ENCODE measurements around the gene FAM131B. TPM values are rescaled to one million over a fixed set of nuclear protein-coding genes. Genes with fewer than 3 reads are reported as not detected.

The FAM131B gene
- total and polyA plus RNA-seq, 2 of the 8 experiments (the other 6 are each of a cell fraction or from before 2014, with no cell fraction given), result 23.1 to 38.2 TPM

GRCh38 chr7:143346018-143346417, 16.5 kb downstream of the FAM131B start (continued):
- TF ChIP-seq, protein P1, sequence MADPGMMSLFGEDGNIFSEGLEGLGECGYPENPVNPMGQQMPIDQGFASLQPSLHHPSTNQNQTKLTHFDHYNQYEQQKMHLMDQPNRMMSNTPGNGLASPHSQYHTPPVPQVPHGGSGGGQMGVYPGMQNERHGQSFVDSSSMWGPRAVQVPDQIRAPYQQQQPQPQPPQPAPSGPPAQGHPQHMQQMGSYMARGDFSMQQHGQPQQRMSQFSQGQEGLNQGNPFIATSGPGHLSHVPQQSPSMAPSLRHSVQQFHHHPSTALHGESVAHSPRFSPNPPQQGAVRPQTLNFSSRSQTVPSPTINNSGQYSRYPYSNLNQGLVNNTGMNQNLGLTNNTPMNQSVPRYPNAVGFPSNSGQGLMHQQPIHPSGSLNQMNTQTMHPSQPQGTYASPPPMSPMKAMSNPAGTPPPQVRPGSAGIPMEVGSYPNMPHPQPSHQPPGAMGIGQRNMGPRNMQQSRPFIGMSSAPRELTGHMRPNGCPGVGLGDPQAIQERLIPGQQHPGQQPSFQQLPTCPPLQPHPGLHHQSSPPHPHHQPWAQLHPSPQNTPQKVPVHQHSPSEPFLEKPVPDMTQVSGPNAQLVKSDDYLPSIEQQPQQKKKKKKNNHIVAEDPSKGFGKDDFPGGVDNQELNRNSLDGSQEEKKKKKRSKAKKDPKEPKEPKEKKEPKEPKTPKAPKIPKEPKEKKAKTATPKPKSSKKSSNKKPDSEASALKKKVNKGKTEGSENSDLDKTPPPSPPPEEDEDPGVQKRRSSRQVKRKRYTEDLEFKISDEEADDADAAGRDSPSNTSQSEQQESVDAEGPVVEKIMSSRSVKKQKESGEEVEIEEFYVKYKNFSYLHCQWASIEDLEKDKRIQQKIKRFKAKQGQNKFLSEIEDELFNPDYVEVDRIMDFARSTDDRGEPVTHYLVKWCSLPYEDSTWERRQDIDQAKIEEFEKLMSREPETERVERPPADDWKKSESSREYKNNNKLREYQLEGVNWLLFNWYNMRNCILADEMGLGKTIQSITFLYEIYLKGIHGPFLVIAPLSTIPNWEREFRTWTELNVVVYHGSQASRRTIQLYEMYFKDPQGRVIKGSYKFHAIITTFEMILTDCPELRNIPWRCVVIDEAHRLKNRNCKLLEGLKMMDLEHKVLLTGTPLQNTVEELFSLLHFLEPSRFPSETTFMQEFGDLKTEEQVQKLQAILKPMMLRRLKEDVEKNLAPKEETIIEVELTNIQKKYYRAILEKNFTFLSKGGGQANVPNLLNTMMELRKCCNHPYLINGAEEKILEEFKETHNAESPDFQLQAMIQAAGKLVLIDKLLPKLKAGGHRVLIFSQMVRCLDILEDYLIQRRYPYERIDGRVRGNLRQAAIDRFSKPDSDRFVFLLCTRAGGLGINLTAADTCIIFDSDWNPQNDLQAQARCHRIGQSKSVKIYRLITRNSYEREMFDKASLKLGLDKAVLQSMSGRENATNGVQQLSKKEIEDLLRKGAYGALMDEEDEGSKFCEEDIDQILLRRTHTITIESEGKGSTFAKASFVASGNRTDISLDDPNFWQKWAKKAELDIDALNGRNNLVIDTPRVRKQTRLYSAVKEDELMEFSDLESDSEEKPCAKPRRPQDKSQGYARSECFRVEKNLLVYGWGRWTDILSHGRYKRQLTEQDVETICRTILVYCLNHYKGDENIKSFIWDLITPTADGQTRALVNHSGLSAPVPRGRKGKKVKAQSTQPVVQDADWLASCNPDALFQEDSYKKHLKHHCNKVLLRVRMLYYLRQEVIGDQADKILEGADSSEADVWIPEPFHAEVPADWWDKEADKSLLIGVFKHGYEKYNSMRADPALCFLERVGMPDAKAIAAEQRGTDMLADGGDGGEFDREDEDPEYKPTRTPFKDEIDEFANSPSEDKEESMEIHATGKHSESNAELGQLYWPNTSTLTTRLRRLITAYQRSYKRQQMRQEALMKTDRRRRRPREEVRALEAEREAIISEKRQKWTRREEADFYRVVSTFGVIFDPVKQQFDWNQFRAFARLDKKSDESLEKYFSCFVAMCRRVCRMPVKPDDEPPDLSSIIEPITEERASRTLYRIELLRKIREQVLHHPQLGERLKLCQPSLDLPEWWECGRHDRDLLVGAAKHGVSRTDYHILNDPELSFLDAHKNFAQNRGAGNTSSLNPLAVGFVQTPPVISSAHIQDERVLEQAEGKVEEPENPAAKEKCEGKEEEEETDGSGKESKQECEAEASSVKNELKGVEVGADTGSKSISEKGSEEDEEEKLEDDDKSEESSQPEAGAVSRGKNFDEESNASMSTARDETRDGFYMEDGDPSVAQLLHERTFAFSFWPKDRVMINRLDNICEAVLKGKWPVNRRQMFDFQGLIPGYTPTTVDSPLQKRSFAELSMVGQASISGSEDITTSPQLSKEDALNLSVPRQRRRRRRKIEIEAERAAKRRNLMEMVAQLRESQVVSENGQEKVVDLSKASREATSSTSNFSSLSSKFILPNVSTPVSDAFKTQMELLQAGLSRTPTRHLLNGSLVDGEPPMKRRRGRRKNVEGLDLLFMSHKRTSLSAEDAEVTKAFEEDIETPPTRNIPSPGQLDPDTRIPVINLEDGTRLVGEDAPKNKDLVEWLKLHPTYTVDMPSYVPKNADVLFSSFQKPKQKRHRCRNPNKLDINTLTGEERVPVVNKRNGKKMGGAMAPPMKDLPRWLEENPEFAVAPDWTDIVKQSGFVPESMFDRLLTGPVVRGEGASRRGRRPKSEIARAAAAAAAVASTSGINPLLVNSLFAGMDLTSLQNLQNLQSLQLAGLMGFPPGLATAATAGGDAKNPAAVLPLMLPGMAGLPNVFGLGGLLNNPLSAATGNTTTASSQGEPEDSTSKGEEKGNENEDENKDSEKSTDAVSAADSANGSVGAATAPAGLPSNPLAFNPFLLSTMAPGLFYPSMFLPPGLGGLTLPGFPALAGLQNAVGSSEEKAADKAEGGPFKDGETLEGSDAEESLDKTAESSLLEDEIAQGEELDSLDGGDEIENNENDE (IDR thresholded peaks at IDR 0.05; ENCODE audit: insufficient replicate concordance, low read length), result no peak
- TF ChIP-seq, protein P2, sequence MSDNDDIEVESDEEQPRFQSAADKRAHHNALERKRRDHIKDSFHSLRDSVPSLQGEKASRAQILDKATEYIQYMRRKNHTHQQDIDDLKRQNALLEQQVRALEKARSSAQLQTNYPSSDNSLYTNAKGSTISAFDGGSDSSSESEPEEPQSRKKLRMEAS (IDR thresholded peaks at IDR 0.05), result no peak
- no peak for TF ChIP-seq POLR2A (IDR thresholded peaks at IDR 0.05; ENCODE audit: control extremely low read depth in 1 of 2, low read depth in 2 of 2, low read length in 2 of 2)
- no peak for TF ChIP-seq SIRT6 (IDR thresholded peaks at IDR 0.05; ENCODE audit: low read length)
- TF ChIP-seq, protein P3, sequence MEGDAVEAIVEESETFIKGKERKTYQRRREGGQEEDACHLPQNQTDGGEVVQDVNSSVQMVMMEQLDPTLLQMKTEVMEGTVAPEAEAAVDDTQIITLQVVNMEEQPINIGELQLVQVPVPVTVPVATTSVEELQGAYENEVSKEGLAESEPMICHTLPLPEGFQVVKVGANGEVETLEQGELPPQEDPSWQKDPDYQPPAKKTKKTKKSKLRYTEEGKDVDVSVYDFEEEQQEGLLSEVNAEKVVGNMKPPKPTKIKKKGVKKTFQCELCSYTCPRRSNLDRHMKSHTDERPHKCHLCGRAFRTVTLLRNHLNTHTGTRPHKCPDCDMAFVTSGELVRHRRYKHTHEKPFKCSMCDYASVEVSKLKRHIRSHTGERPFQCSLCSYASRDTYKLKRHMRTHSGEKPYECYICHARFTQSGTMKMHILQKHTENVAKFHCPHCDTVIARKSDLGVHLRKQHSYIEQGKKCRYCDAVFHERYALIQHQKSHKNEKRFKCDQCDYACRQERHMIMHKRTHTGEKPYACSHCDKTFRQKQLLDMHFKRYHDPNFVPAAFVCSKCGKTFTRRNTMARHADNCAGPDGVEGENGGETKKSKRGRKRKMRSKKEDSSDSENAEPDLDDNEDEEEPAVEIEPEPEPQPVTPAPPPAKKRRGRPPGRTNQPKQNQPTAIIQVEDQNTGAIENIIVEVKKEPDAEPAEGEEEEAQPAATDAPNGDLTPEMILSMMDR (IDR thresholded peaks at IDR 0.05; ENCODE audit: control extremely low read depth in 1 of 3, insufficient read depth in 1 of 3, low read depth in 1 of 3, low read length in 3 of 3), result peak; percentile 55 to 71 (median 61)
- TF ChIP-seq GTF2F1 (IDR thresholded peaks at IDR 0.05; ENCODE audit: borderline replicate concordance, low read depth, low read length), result no peak
- TF ChIP-seq RAD21 (IDR thresholded peaks at IDR 0.05 in 1 of 2, conservative IDR thresholded peaks at IDR 0.05 in 1 of 2; ENCODE audit: low read depth in 2 of 2, low read length in 2 of 2), result peak; percentile 65 to 77
- TF ChIP-seq CTBP2 (IDR thresholded peaks at IDR 0.05; ENCODE audit: borderline replicate concordance, insufficient read depth, insufficient read length, low read length), result no peak
- TF ChIP-seq HDAC6 (IDR thresholded peaks at IDR 0.05; ENCODE audit: low read depth, low read length), result no peak
